ENCODE data around the gene TBXAS1.

TBXAS1 gene

GRCh38 chr7:139866047-139866837, 37.2 kb downstream of the TBXAS1 start:
- no peak overlapping the region for H2AK5ac ChIP-seq (ENCODE audit: low read length, severe bottlenecking)
- H4K91ac ChIP-seq (ENCODE audit: low read length) = no peak overlapping the region

GRCh38 chr7:139867847-139868246, 38.8 kb downstream of the TBXAS1 start:
- Histone ChIP-seq H4K91ac (ENCODE audit: low read length) (no peak overlapping the region), H3K4me3 (ENCODE audit: insufficient read depth in 1 of 2, low read depth in 1 of 2, low read length in 2 of 2) (no peak overlapping the region), H2BK5ac (ENCODE audit: low read depth, low read length, poor library complexity, severe bottlenecking) (no peak overlapping the region), H3K4ac (ENCODE audit: low read depth in 1 of 2, low read length in 2 of 2) (no peak overlapping the region), H2BK120ac (ENCODE audit: low read depth, low read length) (no peak overlapping the region), H2BK15ac (ENCODE audit: low read depth, poor library complexity, severe bottlenecking) (no peak overlapping the region), H3K36me3 (ENCODE audit: control insufficient read depth in 1 of 2, insufficient read depth in 2 of 2, low read depth in 1 of 2, low read length in 2 of 2) (no peaks in the 10 kb centered on the region), H3K9ac (ENCODE audit: low read length) (no peak overlapping the region), H2BK12ac (ENCODE audit: low read length in 2 of 2) (no peak overlapping the region), H3K27ac (ENCODE audit: low read length, poor library complexity, severe bottlenecking) (no peak overlapping the region), H3K27me3 (ENCODE audit: control insufficient read depth in 1 of 2, insufficient read depth in 1 of 2, low read length in 2 of 2) (no peaks in the 10 kb centered on the region), H4K8ac (ENCODE audit: low read length) (no peak overlapping the region), H2AK5ac (ENCODE audit: low read length, severe bottlenecking) (no peak overlapping the region), H3K9me3 (ENCODE audit: control insufficient read depth, low read length) (no peaks in the 10 kb centered on the region), H3K79me1 (replicated peaks; ENCODE audit: low read length, poor library complexity, severe bottlenecking) (no peaks in the 10 kb centered on the region), H3K23ac (ENCODE audit: low read length in 2 of 2) (no peak overlapping the region), H3K18ac (ENCODE audit: low read depth in 1 of 2, low read length in 2 of 2) (no peak overlapping the region), H3K4me1 (ENCODE audit: control insufficient read depth, insufficient read depth, low read depth, low read length) (no peaks in the 10 kb centered on the region), H2AFZ (ENCODE audit: low read depth, low read length) (no peak overlapping the region), H3K14ac (ENCODE audit: low read length in 2 of 2) (no peak overlapping the region), H3K4me2 (ENCODE audit: low read length, poor library complexity, severe bottlenecking) (no peak overlapping the region)
- WGBS = 96% methylated on average over 8 of the region's 8 CpGs
- DNase-seq = no peak

More at GRCh38 chr7:139866047-139866837, 37.2 kb downstream of the TBXAS1 start:
- 97% methylated on average over 5 of the region's 7 CpGs for WGBS
- no peak overlapping the region for H3K23ac ChIP-seq (ENCODE audit: low read length in 2 of 2)
- H2BK120ac ChIP-seq (ENCODE audit: low read depth, low read length) = no peak overlapping the region
- H2BK12ac ChIP-seq (ENCODE audit: low read length in 2 of 2) = no peak overlapping the region
- H3K9me3 ChIP-seq (ENCODE audit: control insufficient read depth, low read length) = no peaks in the 10 kb centered on the region
- H3K36me3 ChIP-seq (ENCODE audit: control insufficient read depth in 1 of 2, insufficient read depth in 2 of 2, low read depth in 1 of 2, low read length in 2 of 2) = no peaks in the 10 kb centered on the region
- H2AFZ ChIP-seq (ENCODE audit: low read depth, low read length) = no peak overlapping the region
- DNase-seq = no peak
- H4K8ac ChIP-seq (ENCODE audit: low read length) = no peak overlapping the region
- no peaks in the 10 kb centered on the region for H3K79me1 ChIP-seq (replicated peaks; ENCODE audit: low read length, poor library complexity, severe bottlenecking)
- H3K27ac ChIP-seq (ENCODE audit: low read length, poor library complexity, severe bottlenecking) = no peak overlapping the region
- no peak overlapping the region for H3K4me3 ChIP-seq (ENCODE audit: insufficient read depth in 1 of 2, low read depth in 1 of 2, low read length in 2 of 2)
- no peak overlapping the region for H2BK15ac ChIP-seq (ENCODE audit: low read depth, poor library complexity, severe bottlenecking)
- H3K9ac ChIP-seq (ENCODE audit: low read length) = no peak overlapping the region
- no peak overlapping the region for H3K14ac ChIP-seq (ENCODE audit: low read length in 2 of 2)
- no peak overlapping the region for H3K4me2 ChIP-seq (ENCODE audit: low read length, poor library complexity, severe bottlenecking)
- H2BK5ac ChIP-seq (ENCODE audit: low read depth, low read length, poor library complexity, severe bottlenecking) = no peak overlapping the region
- H3K27me3 ChIP-seq (ENCODE audit: control insufficient read depth in 1 of 2, insufficient read depth in 1 of 2, low read length in 2 of 2) = no peaks in the 10 kb centered on the region
- no peak overlapping the region for H3K4ac ChIP-seq (ENCODE audit: low read depth in 1 of 2, low read length in 2 of 2)
- H3K18ac ChIP-seq (ENCODE audit: low read depth in 1 of 2, low read length in 2 of 2) = no peak overlapping the region
- H3K4me1 ChIP-seq (ENCODE audit: control insufficient read depth, insufficient read depth, low read depth, low read length) = no peaks in the 10 kb centered on the region

GRCh38 chr7:139869886-139870285, 40.8 kb downstream of the TBXAS1 start:
- Histone ChIP-seq H3K4ac (ENCODE audit: low read depth in 1 of 2, low read length in 2 of 2) (no peak overlapping the region), H2AK5ac (ENCODE audit: low read length, severe bottlenecking) (peak overlapping the region; percentile 31), H3K18ac (ENCODE audit: low read depth in 1 of 2, low read length in 2 of 2) (no peak overlapping the region), H3K36me3 (ENCODE audit: control insufficient read depth in 1 of 2, insufficient read depth in 2 of 2, low read depth in 1 of 2, low read length in 2 of 2) (peaks cover 0 to 4% of the 10 kb centered on the region in 2 experiments), H4K91ac (ENCODE audit: low read length) (no peak overlapping the region), H3K4me3 (ENCODE audit: insufficient read depth in 1 of 2, low read depth in 1 of 2, low read length in 2 of 2) (no peak overlapping the region), H4K8ac (ENCODE audit: low read length) (no peak overlapping the region), H2BK120ac (ENCODE audit: low read depth, low read length) (no peak overlapping the region), H2BK12ac (ENCODE audit: low read length in 2 of 2) (no peak overlapping the region), H3K9ac (ENCODE audit: low read length) (no peak overlapping the region), H2AFZ (ENCODE audit: low read depth, low read length) (no peak overlapping the region), H3K9me3 (ENCODE audit: control insufficient read depth, low read length) (no peaks in the 10 kb centered on the region), H3K4me2 (ENCODE audit: low read length, poor library complexity, severe bottlenecking) (no peak overlapping the region), H3K79me1 (replicated peaks; ENCODE audit: low read length, poor library complexity, severe bottlenecking) (no peaks in the 10 kb centered on the region), H3K4me1 (ENCODE audit: control insufficient read depth, insufficient read depth, low read depth, low read length) (no peaks in the 10 kb centered on the region), H2BK5ac (ENCODE audit: low read depth, low read length, poor library complexity, severe bottlenecking) (no peak overlapping the region), H3K23ac (ENCODE audit: low read length in 2 of 2) (no peak overlapping the region), H3K14ac (ENCODE audit: low read length in 2 of 2) (no peak overlapping the region), H3K27me3 (ENCODE audit: control insufficient read depth in 1 of 2, insufficient read depth in 1 of 2, low read length in 2 of 2) (no peaks in the 10 kb centered on the region), H3K27ac (ENCODE audit: low read length, poor library complexity, severe bottlenecking) (no peak overlapping the region), H2BK15ac (ENCODE audit: low read depth, poor library complexity, severe bottlenecking) (no peak overlapping the region)
- WGBS = 89% methylated on average over 2 of the region's 2 CpGs
- DNase-seq = no peak

GRCh38 chr7:139870380-139870779, 41.3 kb downstream of the TBXAS1 start:
- no peaks in the 10 kb centered on the region for H3K79me1 ChIP-seq (replicated peaks; ENCODE audit: low read length, poor library complexity, severe bottlenecking)
- H3K14ac ChIP-seq (ENCODE audit: low read length in 2 of 2) = no peak overlapping the region
- H4K91ac ChIP-seq (ENCODE audit: low read length) = no peak overlapping the region
- 87% methylated on average over 7 of the region's 7 CpGs for WGBS
- DNase-seq = no peak
- H3K18ac ChIP-seq (ENCODE audit: low read depth in 1 of 2, low read length in 2 of 2) = no peak overlapping the region
- no peak overlapping the region for H2AFZ ChIP-seq (ENCODE audit: low read depth, low read length)
- H2BK15ac ChIP-seq (ENCODE audit: low read depth, poor library complexity, severe bottlenecking) = no peak overlapping the region
- no peak overlapping the region for H3K9ac ChIP-seq (ENCODE audit: low read length)
- H3K23ac ChIP-seq (ENCODE audit: low read length in 2 of 2) = no peak overlapping the region
- H3K27ac ChIP-seq (ENCODE audit: low read length, poor library complexity, severe bottlenecking) = no peak overlapping the region
- H3K4me3 ChIP-seq (ENCODE audit: insufficient read depth in 1 of 2, low read depth in 1 of 2, low read length in 2 of 2) = no peak overlapping the region
- H3K36me3 ChIP-seq (ENCODE audit: control insufficient read depth in 1 of 2, insufficient read depth in 2 of 2, low read depth in 1 of 2, low read length in 2 of 2) = peaks cover 0 to 4% of the 10 kb centered on the region in 2 experiments
- no peaks in the 10 kb centered on the region for H3K27me3 ChIP-seq (ENCODE audit: control insufficient read depth in 1 of 2, insufficient read depth in 1 of 2, low read length in 2 of 2)
- H3K4me1 ChIP-seq (ENCODE audit: control insufficient read depth, insufficient read depth, low read depth, low read length) = no peaks in the 10 kb centered on the region
- H3K4ac ChIP-seq (ENCODE audit: low read depth in 1 of 2, low read length in 2 of 2) = no peak overlapping the region
- no peak overlapping the region for H2BK12ac ChIP-seq (ENCODE audit: low read length in 2 of 2)
- no peak overlapping the region for H4K8ac ChIP-seq (ENCODE audit: low read length)
- no peak overlapping the region for H3K4me2 ChIP-seq (ENCODE audit: low read length, poor library complexity, severe bottlenecking)
- H3K9me3 ChIP-seq (ENCODE audit: control insufficient read depth, low read length) = no peaks in the 10 kb centered on the region
- H2BK120ac ChIP-seq (ENCODE audit: low read depth, low read length) = no peak overlapping the region
- H2AK5ac ChIP-seq (ENCODE audit: low read length, severe bottlenecking) = no peak overlapping the region
- no peak overlapping the region for H2BK5ac ChIP-seq (ENCODE audit: low read depth, low read length, poor library complexity, severe bottlenecking)

All from mesenchymal stem cell (in vitro differentiated cells and primary cell).